ENCODE data around the gene INSYN1.

DNA sequence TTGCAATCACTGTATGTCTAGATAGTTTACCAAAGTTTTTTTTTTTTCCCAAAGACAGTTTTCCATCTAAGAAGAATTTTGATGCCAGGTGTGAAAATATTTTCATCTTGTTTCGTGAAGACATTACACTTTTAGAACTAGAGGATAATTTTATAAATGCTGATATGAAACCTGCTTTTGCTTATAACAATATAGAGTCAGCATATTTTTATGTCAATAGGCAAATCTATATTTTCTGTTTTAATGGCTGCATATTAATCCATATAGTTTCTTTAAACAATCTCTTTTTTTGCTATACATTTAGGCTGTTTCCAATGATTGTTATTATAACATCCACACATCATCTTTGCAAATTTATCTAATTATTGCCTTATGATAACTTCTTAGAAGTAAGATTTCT, 12.6 kb upstream of the INSYN1 start:
- TF ChIP-seq, protein P1, sequence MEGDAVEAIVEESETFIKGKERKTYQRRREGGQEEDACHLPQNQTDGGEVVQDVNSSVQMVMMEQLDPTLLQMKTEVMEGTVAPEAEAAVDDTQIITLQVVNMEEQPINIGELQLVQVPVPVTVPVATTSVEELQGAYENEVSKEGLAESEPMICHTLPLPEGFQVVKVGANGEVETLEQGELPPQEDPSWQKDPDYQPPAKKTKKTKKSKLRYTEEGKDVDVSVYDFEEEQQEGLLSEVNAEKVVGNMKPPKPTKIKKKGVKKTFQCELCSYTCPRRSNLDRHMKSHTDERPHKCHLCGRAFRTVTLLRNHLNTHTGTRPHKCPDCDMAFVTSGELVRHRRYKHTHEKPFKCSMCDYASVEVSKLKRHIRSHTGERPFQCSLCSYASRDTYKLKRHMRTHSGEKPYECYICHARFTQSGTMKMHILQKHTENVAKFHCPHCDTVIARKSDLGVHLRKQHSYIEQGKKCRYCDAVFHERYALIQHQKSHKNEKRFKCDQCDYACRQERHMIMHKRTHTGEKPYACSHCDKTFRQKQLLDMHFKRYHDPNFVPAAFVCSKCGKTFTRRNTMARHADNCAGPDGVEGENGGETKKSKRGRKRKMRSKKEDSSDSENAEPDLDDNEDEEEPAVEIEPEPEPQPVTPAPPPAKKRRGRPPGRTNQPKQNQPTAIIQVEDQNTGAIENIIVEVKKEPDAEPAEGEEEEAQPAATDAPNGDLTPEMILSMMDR (IDR thresholded peaks at IDR 0.05), result no peak
- TF ChIP-seq POLR2AphosphoS5 (IDR thresholded peaks at IDR 0.05) (no peak), EP300 (IDR thresholded peaks at IDR 0.05) (no peak), POLR2A (IDR thresholded peaks at IDR 0.05) (no peak)

All from sigmoid colon (tissue), 4 donors.